ENCODE results near the gene CACNA2D3. TPM values are rescaled to one million over a fixed set of nuclear protein-coding genes. Genes with fewer than 3 reads are reported as not detected.

CACNA2D3 gene
- polyA plus RNA-seq, 1 donor from 2014 or later = 26.2 TPM

GRCh38 chr3:54356261-54357045 is 234.1 kb downstream of the CACNA2D3 start:
- H3K4me3 ChIP-seq (ENCODE audit: low read length) = no peak overlapping the region
- no peaks in the 10 kb centered on the region for H3K79me2 ChIP-seq (replicated peaks; ENCODE audit: insufficient read depth, low read length)
- no peak for TF ChIP-seq EP300 (conservative IDR thresholded peaks at IDR 0.05; ENCODE audit: poor library complexity, severe bottlenecking)
- TF ChIP-seq REST (IDR thresholded peaks at IDR 0.05; ENCODE audit: borderline replicate concordance) = no peak
- no peak for TF ChIP-seq CTCF (IDR thresholded peaks at IDR 0.05; ENCODE audit: poor library complexity, severe bottlenecking)
- TF ChIP-seq SMC3 (conservative IDR thresholded peaks at IDR 0.05; ENCODE audit: poor library complexity) = no peak
- no peak for TF ChIP-seq TAF1 (IDR thresholded peaks at IDR 0.05; ENCODE audit: low read depth)
- TF ChIP-seq POLR2AphosphoS5 (IDR thresholded peaks at IDR 0.05) = no peak
- no peak for TF ChIP-seq EZH2 (IDR thresholded peaks at IDR 0.05; ENCODE audit: borderline replicate concordance, insufficient read depth, low read length, poor library complexity, severe bottlenecking)
- TF ChIP-seq RAD21 (conservative IDR thresholded peaks at IDR 0.05) = no peak
- no peak for TF ChIP-seq MXI1 (conservative IDR thresholded peaks at IDR 0.05; ENCODE audit: poor library complexity, severe bottlenecking)
- no peak overlapping the region for H3K27ac ChIP-seq (ENCODE audit: low read length)
- H3K9me2 ChIP-seq (ENCODE audit: insufficient read depth, low read length) = no peaks in the 10 kb centered on the region
- H3K4me2 ChIP-seq (ENCODE audit: low read length) = no peak overlapping the region
- no peaks in the 10 kb centered on the region for H4K20me1 ChIP-seq (ENCODE audit: insufficient read depth)
- no peak overlapping the region for H3K9ac ChIP-seq (ENCODE audit: low read length)
- H3F3A ChIP-seq (ENCODE audit: insufficient read depth, low read length, poor library complexity, severe bottlenecking) = no peaks in the 10 kb centered on the region
- H2AFZ ChIP-seq (ENCODE audit: low read depth, low read length) = no peak overlapping the region
- no peaks in the 10 kb centered on the region for H3K36me3 ChIP-seq (ENCODE audit: insufficient read depth, low read length)
- H3K27me3 ChIP-seq (ENCODE audit: insufficient read depth, low read depth, low read length) = no peaks in the 10 kb centered on the region
- H3K9me3 ChIP-seq (ENCODE audit: low read length) = no peaks in the 10 kb centered on the region

GRCh38 chr3:54357301-54357700 is 234.9 kb downstream of the CACNA2D3 start:
- Histone ChIP-seq H3K36me3 (ENCODE audit: insufficient read depth, low read length) (no peaks in the 10 kb centered on the region), H3K79me2 (replicated peaks; ENCODE audit: insufficient read depth, low read length) (no peaks in the 10 kb centered on the region), H3K27me3 (ENCODE audit: insufficient read depth, low read depth, low read length) (no peaks in the 10 kb centered on the region), H3K9ac (ENCODE audit: low read length) (no peak overlapping the region), H3K4me2 (ENCODE audit: low read length) (no peak overlapping the region), H3F3A (ENCODE audit: insufficient read depth, low read length, poor library complexity, severe bottlenecking) (no peaks in the 10 kb centered on the region), H2AFZ (ENCODE audit: low read depth, low read length) (no peak overlapping the region), H3K27ac (ENCODE audit: low read length) (no peak overlapping the region), H3K4me3 (ENCODE audit: low read length) (no peak overlapping the region), H3K9me3 (ENCODE audit: low read length) (no peaks in the 10 kb centered on the region), H4K20me1 (ENCODE audit: insufficient read depth) (no peaks in the 10 kb centered on the region), H3K9me2 (ENCODE audit: insufficient read depth, low read length) (no peaks in the 10 kb centered on the region)
- no peak for TF ChIP-seq EP300 (conservative IDR thresholded peaks at IDR 0.05; ENCODE audit: poor library complexity, severe bottlenecking)
- no peak for TF ChIP-seq CTCF (IDR thresholded peaks at IDR 0.05; ENCODE audit: poor library complexity, severe bottlenecking)
- TF ChIP-seq TAF1 (IDR thresholded peaks at IDR 0.05; ENCODE audit: low read depth) = no peak
- TF ChIP-seq POLR2AphosphoS5 (IDR thresholded peaks at IDR 0.05) = no peak
- no peak for TF ChIP-seq RAD21 (conservative IDR thresholded peaks at IDR 0.05)
- TF ChIP-seq EZH2 (IDR thresholded peaks at IDR 0.05; ENCODE audit: borderline replicate concordance, insufficient read depth, low read length, poor library complexity, severe bottlenecking) = no peak
- no peak for TF ChIP-seq REST (IDR thresholded peaks at IDR 0.05; ENCODE audit: borderline replicate concordance)
- no peak for TF ChIP-seq SMC3 (conservative IDR thresholded peaks at IDR 0.05; ENCODE audit: poor library complexity)
- TF ChIP-seq MXI1 (conservative IDR thresholded peaks at IDR 0.05; ENCODE audit: poor library complexity, severe bottlenecking) = no peak

Data from neural cell (in vitro differentiated cells).